MM.1S (cell line): Measurements from ENCODE around the gene NRG2.

Experiments
- CTCF ChIP-seq: fragments of 300-600 bp; sonication (generic); IDR thresholded peaks from 2 replicates; pipeline ENCODE4 v1.5.1; 2016; ENCODE audit warnings: antibody characterized with exemption, low read length, mixed read lengths
- EZH2 ChIP-seq: fragments of 300-600 bp; sonication (generic); optimal IDR thresholded peaks from 2 replicates; pipeline ENCODE3; 2017; ENCODE audit warnings: low read depth, mild to moderate bottlenecking, antibody characterized with exemption, low read length, mixed read lengths
- EZH2phosphoT487 ChIP-seq: fragments of 300-600 bp; sonication (generic); IDR thresholded peaks from 2 replicates; pipeline ENCODE4 v1.6.1; 2018; ENCODE audit warnings: antibody characterized with exemption, low read length

GRCh38 chr5:139833525-139833924 is 209.6 kb downstream of the NRG2 start:
- TF ChIP-seq CTCF (no peak), EZH2 (no peak), EZH2phosphoT487 (no peak)
